HG03097 (cell line): Measurements from ENCODE around the gene FAM3B.

Source experiments
- ATAC-seq: cut with Tn5 transposase; IDR thresholded peaks from one replicate; pipeline ENCODE4 v1.9.1; 2021; ENCODE audit not compliant: unreplicated experiment, low FRiP score

Gene FAM3B

GRCh38 chr21:41388259-41388658 lies 71.7 kb downstream of the FAM3B start:
- no peak for ATAC-seq

DNA sequence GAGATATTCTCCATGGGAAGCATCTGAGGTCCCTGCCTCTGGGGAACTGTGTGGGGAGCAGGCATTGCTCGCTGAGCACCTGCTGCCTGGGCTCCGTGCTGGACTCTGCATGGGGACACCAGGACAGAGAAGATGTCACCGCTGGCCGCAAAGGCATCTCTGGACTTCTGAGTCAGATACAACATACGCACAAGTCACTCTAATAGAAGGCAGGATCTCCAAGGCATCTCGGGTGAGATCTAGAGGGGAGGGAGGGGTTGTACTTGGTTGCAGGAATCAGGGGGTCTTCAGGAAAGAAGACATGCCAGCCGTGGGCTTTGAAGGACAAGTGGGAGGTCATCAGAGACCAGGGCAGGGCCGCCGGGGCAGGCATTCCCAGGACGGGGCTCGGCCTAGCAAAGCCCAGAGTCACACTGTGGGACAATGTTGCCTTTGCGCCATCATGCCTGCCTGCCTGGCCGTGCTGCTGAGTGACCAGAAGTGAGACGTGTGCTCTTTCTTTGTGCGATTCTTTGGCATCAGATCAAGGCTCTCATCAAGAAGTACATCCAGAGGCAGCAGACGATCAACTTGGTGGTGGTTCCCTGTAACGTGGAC lies 73.5 kb downstream of the FAM3B start:
- ATAC-seq = no peak

- ATAC-seq = no peak
These were observed 77.4 kb downstream of the FAM3B start for GRCh38 chr21:41393876-41394465.

DNA sequence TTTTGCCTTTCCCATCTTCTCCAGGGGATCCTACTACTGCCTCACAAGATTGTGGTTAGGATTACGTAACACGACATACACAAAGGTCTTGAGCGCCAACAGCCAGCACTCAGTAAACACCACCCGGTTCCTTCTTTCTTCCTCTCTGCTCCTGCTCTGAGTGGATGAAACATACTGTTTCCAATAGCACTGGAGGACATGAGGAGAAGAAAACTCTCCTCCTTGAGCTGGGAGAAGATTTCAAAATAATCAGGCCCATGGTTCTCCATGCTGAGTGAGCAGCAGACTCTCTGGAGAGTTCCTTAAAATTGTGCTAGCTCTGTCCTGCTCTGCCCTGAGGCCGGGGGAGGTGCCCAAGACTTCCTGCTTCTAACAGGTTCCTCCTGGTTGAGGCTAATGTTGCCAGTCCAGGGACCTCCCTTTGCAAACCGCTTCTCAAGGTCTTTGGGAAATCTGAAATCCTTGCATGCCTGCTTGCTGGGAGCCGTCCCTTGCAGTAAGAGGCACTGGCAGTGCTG lies 80.0 kb downstream of the FAM3B start:
- ATAC-seq = no peak

DNA sequence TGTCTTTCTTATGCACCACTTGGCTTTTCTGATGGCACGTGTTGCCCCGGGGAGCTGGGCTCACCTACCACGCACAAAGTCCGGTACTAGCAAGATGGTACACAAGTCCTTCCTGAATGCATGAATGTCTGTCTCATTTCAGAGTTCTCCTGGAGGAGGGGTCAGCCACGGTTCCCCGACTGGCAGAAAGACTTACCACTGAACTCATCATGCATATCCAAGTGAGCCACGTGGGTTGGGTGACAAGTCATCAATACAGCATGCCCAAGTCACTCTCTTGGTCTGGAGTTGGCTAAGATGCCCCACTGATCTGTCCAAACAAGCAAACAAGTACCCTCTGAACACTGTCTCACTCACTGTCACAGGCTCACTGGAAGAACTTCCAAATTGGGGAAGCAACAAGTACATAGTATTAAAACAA lies 80.9 kb downstream of the FAM3B start:
- no peak for ATAC-seq

DNA sequence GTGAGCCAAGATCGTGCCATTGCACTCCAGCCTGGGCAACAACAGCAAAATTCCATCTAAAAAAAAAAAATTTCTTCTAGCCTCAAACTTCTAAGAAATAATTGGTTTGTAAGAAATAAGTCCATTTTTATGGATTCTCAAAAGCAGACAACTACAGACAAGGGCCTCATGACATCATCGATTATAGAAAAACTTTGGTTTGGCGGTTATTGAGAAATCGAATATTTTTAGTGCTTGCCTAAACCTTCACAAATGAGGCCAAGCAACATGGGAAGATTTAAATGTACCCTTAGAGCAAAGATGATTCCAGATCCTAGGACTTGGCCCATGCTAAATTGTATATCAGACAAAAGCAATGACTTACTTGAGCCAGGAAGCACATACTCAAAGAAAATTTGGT lies 81.7 kb downstream of the FAM3B start:
- no peak for ATAC-seq

GRCh38 chr21:41398831-41399230 lies 82.2 kb downstream of the FAM3B start:
- no peak for ATAC-seq

- no peak for ATAC-seq
These were observed 82.7 kb downstream of the FAM3B start for GRCh38 chr21:41399246-41399800.

GRCh38 chr21:41402231-41402630 lies 85.6 kb downstream of the FAM3B start:
- no peak for ATAC-seq

- ATAC-seq = no peak
These were observed 86.2 kb downstream of the FAM3B start for GRCh38 chr21:41402796-41403195.

DNA sequence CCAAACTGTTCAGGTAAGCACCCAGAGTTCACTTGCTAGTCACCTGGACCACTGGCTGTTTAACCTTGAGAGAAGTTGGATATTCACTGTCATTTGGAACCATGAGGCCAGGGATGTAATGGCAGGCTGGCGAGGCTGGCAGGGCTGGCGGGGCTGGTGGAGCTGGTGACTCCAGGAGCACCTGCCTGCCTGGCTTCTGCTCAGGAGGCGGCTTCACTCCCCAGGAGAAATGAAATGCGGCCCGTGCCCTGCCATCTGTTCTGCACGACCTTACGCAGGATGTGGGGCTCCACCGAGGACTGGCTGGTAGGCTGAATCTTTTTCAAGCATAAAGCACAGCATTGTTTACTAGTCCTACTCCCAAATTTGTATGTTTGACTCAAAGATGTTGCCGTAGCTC lies 86.7 kb downstream of the FAM3B start:
- ATAC-seq = no peak

DNA sequence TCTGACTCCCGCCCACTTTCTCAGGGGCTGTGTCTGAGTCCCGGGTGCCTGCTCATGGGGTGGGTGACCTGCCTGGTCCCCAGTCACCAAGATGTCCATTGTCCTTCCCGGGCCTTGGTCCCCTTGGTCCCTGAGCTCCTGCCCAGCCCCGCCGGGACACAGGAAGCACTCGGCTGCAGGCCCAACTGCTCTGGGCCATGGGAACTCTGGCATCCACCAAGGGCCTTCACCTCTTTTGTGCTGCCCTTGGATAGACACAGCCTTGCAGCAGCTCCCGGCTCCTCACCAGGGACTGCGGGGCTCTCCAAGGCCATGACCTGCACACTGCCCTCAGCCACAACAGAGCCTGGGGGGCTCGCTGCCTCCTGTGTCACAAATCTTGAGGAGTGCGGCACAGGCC lies 87.4 kb downstream of the FAM3B start:
- ATAC-seq = no peak

- ATAC-seq = no peak
These were observed 88.7 kb downstream of the FAM3B start for GRCh38 chr21:41405321-41405720.

DNA sequence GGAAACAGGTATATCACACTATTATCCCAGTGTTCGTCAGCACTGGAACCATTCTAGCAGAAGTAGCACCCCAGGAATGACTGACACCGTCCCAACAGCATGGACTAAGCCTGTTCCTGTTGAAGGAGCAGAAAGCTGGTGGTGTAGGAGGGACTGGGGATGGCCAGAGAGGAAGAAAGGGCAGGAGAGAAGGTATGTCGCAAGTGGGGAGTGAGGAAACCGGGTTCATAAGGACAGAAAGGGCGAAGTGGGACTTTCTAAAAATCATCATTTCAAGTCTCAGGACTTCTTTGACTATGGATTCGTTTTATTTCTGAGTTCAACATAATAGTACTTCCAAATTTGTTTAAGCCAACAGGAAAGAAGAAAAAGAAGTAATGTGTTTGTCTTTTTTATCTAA lies 89.7 kb downstream of the FAM3B start:
- ATAC-seq = no peak
